Measurements from ENCODE around the gene HSD11B2.

DNA sequence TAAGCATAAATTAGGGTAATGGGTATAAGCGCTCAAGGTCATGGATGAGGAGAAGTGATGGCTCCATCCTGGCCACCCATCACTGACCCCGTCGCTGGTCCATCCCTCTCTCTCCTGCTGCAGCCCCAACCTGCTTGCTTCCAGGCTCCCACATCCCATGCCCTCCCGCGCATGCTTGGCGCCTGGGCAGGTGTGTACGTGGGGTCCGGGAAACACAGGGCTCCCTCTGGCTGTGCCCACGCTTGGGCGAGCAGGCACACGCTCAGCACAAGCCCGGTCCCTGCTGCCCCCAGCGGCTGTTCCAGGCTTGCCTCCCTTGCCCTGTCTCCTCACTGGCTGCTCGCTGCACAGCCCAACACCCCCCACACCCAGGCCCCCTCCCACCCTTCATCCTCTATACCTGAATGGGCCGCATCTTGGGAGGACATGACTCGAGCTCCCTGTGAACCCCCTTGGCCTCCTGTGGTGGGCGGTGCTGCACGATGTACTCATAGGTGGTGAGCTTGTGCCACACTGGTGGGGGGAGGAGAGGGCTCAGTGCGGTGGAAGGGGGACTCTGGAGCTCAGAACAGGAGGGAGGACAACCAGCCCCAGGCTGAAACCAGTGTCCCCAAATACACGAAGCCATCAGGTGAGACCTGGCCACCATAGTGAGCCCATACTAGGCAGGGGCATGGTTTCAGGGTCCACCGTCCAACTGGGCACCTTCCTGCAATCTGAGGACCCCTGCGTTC, 32.9 kb upstream of the HSD11B2 start:
- TF ChIP-seq POLR2AphosphoS5 (IDR thresholded peaks at IDR 0.05; ENCODE audit: low read depth, low read length) = no peak
- TF ChIP-seq REST (IDR thresholded peaks at IDR 0.05; ENCODE audit: insufficient read depth in 1 of 2, low read depth in 2 of 2, low read length in 2 of 2) = no peak
- no peak for TF ChIP-seq TAF1 (IDR thresholded peaks at IDR 0.05; ENCODE audit: borderline replicate concordance, insufficient read depth, low read length)
- no peak for TF ChIP-seq SIN3A (IDR thresholded peaks at IDR 0.05; ENCODE audit: borderline replicate concordance, insufficient read depth, low read length)
- TF ChIP-seq FOXP2 (optimal IDR thresholded peaks at IDR 0.05; ENCODE audit: borderline replicate concordance, extremely low read depth, extremely low read length, insufficient read depth) = no peak

Data from PFSK-1 (cell line).